Measurements from ENCODE around the gene PIWIL1.

- no peak for TF ChIP-seq EZH2 (IDR thresholded peaks at IDR 0.05)
- TF ChIP-seq MAX (IDR thresholded peaks at IDR 0.05) = no peak
- TF ChIP-seq YY1 (IDR thresholded peaks at IDR 0.05; ENCODE audit: extremely low read depth, insufficient replicate concordance, low read depth, low read length) = no peak
- TF ChIP-seq ZNF274 (IDR thresholded peaks at IDR 0.05; ENCODE audit: low read depth, low read length) = no peak
Observed at GRCh38 chr12:130356222-130356621, 18.5 kb downstream of the PIWIL1 start.
